Memory B cell (primary cell): ENCODE results near the gene SMOC2.

Experiments
- ATAC-seq: fragments of 150-1000 bp; cut with Tn5 transposase; 2 replicates; pipeline ENCODE4 v1.10.0; 2021; ENCODE audit warnings: low read depth, mild to moderate bottlenecking, moderate library complexity
- DNase-seq, 2 donors: peaks; one replicate each; pipeline ENCODE4 v3.0.0; 2022; ENCODE audit warnings: low spot score in 2 of 2
- H3K27ac Mint-ChIP-seq: one replicate; pipeline ENCODE4 v1.8.0; 2022; ENCODE audit warnings: mild to moderate bottlenecking, moderate library complexity, mixed read lengths
- H3K27me3 Mint-ChIP-seq: one replicate; pipeline ENCODE4 v1.8.0; 2022; ENCODE audit warnings: mixed read lengths
- H3K36me3 Mint-ChIP-seq: one replicate; pipeline ENCODE4 v1.8.0; 2022; ENCODE audit warnings: mild to moderate bottlenecking, mixed read lengths
- H3K4me1 Mint-ChIP-seq: one replicate; pipeline ENCODE4 v1.8.0; 2022; ENCODE audit warnings: mixed read lengths
- H3K4me3 Mint-ChIP-seq: one replicate; pipeline ENCODE4 v1.8.0; 2022; ENCODE audit warnings: mild to moderate bottlenecking, moderate library complexity, mixed read lengths
- H3K9me3 Mint-ChIP-seq: one replicate; pipeline ENCODE4 v1.8.0; 2022; ENCODE audit warnings: mixed read lengths

SMOC2 gene

GRCh38 chr6:168546151-168546550 is 105.2 kb downstream of the SMOC2 start:
- no peak for ATAC-seq
- peaks cover 2% of the 10 kb centered on the region for H3K27me3 Mint-ChIP-seq
- H3K36me3 Mint-ChIP-seq = no peaks in the 10 kb centered on the region
- no peak overlapping the region for H3K4me3 Mint-ChIP-seq
- no peak overlapping the region for H3K27ac Mint-ChIP-seq
- DNase-seq = no peak
- no peaks in the 10 kb centered on the region for H3K9me3 Mint-ChIP-seq
- H3K4me1 Mint-ChIP-seq = no peaks in the 10 kb centered on the region

DNA sequence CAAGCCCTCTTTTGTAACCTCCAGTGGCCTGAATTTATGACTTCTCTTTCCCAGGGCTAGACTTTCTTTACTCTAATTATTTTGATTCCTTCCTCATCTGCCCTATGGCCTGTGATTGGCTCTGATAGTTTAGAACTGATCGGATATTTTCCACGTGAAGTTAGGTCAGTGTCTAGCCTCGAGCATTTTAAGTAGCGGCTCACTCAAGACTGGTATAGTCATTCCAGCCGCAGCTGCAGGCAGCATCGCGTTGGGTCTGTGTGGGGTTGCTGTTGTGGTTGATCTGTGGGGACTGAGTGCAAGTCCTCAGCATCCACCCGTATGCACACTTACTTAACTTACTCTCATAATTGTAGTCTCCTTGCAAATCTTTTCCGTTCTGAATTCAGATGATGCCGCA is 105.7 kb downstream of the SMOC2 start:
- DNase-seq = no peak
- ATAC-seq = no peak

GRCh38 chr6:168550326-168550725 is 109.3 kb downstream of the SMOC2 start:
- DNase-seq (no peak), ATAC-seq (no peak)
- Mint-ChIP-seq H3K4me3 (no peak overlapping the region), H3K9me3 (peaks cover 2% of the 10 kb centered on the region), H3K4me1 (no peaks in the 10 kb centered on the region), H3K36me3 (no peaks in the 10 kb centered on the region), H3K27me3 (peaks cover 2% of the 10 kb centered on the region), H3K27ac (no peak overlapping the region)

More for the DNA sequence above, 105.7 kb downstream of the SMOC2 start:
- Mint-ChIP-seq H3K4me3 (no peak overlapping the region), H3K4me1 (no peaks in the 10 kb centered on the region), H3K36me3 (no peaks in the 10 kb centered on the region), H3K27me3 (peaks cover 2% of the 10 kb centered on the region), H3K9me3 (no peaks in the 10 kb centered on the region), H3K27ac (no peak overlapping the region)

- Mint-ChIP-seq H3K9me3 (peaks cover 2% of the 10 kb centered on the region), H3K27ac (no peak overlapping the region), H3K4me1 (no peaks in the 10 kb centered on the region), H3K36me3 (no peaks in the 10 kb centered on the region), H3K4me3 (no peak overlapping the region), H3K27me3 (no peaks in the 10 kb centered on the region)
- DNase-seq (no peak), ATAC-seq (no peak)
These were observed 113.5 kb downstream of the SMOC2 start for GRCh38 chr6:168554472-168554871.

DNA sequence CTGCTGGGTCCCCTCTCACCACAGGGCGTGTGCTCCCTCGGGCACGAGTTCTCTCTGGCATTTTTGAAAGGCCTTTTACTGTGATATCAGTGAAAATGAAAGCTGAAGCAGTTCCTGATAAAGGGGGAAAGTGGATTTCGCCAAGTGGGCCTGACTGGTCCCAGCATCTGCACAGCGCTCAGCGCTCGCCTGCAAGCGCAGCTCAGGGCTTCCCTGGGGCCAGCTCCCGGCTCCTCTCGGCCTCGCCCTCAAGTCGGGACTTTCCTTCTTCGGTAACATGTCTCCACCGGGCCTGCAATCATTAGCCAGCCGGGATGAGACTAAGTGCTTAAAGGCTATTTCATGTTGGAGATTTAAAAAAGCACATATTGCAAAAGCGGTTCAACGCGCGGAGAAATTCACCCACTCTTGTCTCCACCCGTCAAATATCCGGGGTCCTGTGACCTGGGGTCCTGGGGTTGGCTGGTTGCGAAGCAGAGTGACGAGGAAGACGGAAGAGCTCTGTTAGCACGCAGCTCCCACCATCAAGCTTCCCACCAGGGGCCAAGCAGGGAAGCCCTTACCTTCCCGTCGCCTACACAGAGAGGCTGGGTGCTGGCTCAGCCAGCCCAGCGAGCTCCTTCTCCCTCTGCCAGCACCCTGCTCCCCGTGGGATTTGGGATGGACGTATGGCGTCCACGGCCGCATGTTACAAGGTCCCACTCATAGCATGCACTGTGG is 114.1 kb downstream of the SMOC2 start:
- Mint-ChIP-seq H3K9me3 (peaks cover 2% of the 10 kb centered on the region), H3K4me1 (no peaks in the 10 kb centered on the region), H3K27ac (no peak overlapping the region), H3K36me3 (no peaks in the 10 kb centered on the region), H3K4me3 (no peak overlapping the region), H3K27me3 (no peaks in the 10 kb centered on the region)
- ATAC-seq (no peak), DNase-seq (no peak)

DNA sequence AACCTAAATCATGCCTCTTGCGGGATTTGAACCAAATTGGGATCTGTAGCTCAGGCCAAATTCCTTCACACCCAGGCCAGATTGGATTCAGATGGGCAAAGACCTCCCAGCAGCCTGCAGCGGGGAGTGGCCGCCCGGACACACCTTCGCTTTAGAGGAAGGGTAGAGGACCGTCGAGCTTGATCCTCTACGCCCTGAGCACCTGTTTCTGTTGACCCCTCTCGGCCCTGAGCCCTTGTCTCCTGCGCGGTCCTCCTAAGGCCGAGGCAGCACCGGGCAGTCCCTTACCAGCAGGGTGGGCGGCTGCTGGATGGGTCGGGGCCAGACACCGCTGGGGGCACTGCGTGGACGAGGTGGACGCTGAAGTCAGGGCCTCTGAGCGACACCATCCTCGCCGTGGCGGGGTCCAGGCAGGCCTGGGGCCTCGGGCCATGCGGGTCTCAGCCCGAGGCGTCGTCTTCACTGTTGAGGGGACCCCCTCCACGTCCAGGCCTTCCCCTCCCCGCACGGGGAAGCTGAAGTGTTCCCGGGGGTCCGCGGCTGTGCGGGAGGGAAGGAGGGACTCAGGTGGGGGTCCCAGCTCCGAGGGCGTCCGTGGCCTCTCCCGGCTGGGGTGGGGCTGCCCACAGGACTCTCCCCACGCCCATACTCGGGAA is 114.8 kb downstream of the SMOC2 start:
- H3K9me3 Mint-ChIP-seq = peaks cover 2% of the 10 kb centered on the region
- H3K4me1 Mint-ChIP-seq = no peaks in the 10 kb centered on the region
- no peaks in the 10 kb centered on the region for H3K27me3 Mint-ChIP-seq
- H3K36me3 Mint-ChIP-seq = no peaks in the 10 kb centered on the region
- DNase-seq (no peak), ATAC-seq (no peak)
- H3K4me3 Mint-ChIP-seq = no peak overlapping the region
- H3K27ac Mint-ChIP-seq = no peak overlapping the region

DNA sequence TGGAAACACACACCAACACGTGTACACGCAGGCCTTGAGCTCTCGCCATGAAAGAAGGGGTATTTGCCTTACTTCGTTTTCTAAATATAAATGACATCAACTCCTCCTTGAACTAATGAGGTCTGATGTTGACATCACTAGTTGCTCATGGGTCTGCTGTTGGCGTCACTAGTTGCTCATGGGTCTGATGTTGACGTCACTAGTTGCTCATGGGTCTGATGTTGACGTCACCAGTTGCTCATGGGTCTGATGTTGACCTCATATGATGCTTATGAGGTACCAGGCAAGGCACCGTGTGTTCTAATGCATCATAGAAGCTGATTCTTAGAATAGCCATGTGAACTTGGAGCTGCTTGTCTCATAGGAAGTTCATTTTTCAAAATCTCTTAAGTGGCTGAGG is 116.5 kb downstream of the SMOC2 start:
- peaks cover 2% of the 10 kb centered on the region for H3K9me3 Mint-ChIP-seq
- no peaks in the 10 kb centered on the region for H3K36me3 Mint-ChIP-seq
- no peak overlapping the region for H3K4me3 Mint-ChIP-seq
- ATAC-seq = no peak
- DNase-seq = no peak
- H3K4me1 Mint-ChIP-seq = no peaks in the 10 kb centered on the region
- no peaks in the 10 kb centered on the region for H3K27me3 Mint-ChIP-seq
- H3K27ac Mint-ChIP-seq = no peak overlapping the region

DNA sequence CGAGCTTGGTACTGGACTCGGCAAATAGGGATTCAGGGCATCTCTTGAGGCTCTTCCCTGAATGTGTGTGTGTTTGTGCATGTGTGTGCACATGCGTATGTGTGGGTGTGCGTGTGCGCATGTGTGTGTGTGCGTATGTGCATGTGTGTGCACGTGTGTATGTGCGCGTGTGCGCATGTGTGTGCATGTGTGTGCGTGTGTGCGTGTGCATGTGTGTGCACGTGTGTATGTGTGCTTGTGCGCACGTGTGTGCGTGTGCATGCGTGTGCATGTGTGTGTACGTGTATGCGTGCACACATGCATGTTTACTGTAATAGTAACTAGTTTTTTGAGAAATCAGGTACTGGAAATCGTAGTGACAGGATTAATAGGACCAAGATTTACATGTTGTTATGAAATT is 117.7 kb downstream of the SMOC2 start:
- Mint-ChIP-seq H3K9me3 (peaks cover under 1% of the 10 kb centered on the region), H3K27ac (no peak overlapping the region), H3K4me1 (no peaks in the 10 kb centered on the region), H3K36me3 (no peaks in the 10 kb centered on the region), H3K27me3 (no peaks in the 10 kb centered on the region), H3K4me3 (no peak overlapping the region)
- ATAC-seq (no peak), DNase-seq (no peak)

DNA sequence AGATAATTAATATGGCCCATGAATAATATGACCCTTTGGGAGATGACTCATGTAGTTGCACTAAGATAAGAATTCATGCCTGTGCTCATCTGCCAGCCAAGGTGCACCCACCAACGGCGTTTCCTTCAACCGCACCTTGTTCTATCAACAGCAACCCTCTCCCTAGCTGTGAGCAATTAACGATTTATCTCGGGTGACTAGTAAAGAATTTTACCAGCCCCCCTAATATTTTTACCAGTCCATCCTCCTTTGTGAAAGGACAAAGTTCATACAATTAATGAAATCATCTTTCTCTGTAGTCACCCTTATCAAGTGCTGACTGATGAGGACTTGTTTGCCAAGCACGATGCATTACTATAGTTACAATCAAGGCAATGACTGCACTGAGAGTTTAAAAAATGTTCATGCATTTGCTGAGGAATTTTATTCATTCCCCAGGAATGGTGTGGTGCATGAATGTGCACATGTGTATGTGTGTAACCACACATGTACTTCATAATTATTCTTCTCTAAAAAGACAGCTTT is 118.7 kb downstream of the SMOC2 start:
- Mint-ChIP-seq H3K9me3 (no peaks in the 10 kb centered on the region), H3K4me1 (no peaks in the 10 kb centered on the region), H3K27me3 (peaks cover 1% of the 10 kb centered on the region), H3K36me3 (no peaks in the 10 kb centered on the region), H3K4me3 (no peak overlapping the region), H3K27ac (no peak overlapping the region)
- DNase-seq = no peak
- no peak for ATAC-seq

- DNase-seq = no peak
- H3K4me3 Mint-ChIP-seq = no peak overlapping the region
- H3K27me3 Mint-ChIP-seq = peaks cover 1% of the 10 kb centered on the region
- H3K36me3 Mint-ChIP-seq = no peaks in the 10 kb centered on the region
- H3K9me3 Mint-ChIP-seq = no peaks in the 10 kb centered on the region
- H3K27ac Mint-ChIP-seq = no peak overlapping the region
- no peaks in the 10 kb centered on the region for H3K4me1 Mint-ChIP-seq
- ATAC-seq = no peak
These were observed 119.1 kb downstream of the SMOC2 start for GRCh38 chr6:168560126-168560525.

DNA sequence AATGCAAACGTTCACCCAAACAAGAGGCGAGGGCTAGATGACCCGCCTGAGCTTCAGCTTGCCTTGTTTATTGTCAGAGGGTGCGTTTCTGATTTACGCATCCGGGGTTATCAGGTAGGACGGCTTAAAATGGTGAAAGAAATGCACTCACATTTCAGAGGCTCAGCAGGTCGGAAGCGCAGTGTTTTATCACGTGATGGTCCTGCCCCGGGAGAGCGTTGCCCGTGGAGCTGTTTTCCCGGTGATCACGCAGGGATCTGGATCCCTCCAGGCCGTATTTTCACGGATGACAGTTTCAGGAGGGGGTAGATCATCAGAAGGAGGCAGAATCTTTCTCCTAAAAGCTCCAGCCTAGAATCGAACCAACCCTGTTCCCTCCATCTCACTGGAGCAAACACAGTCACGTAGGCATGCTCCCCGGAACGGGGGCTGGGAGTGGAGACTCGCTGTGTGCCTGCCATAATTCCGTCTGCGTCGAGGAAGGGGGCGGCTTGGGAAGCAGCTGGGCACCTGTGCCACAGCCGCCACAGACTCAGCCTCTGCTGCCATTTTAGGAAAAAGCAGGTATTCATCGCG is 121.7 kb downstream of the SMOC2 start:
- H3K9me3 Mint-ChIP-seq = peaks cover 2% of the 10 kb centered on the region
- no peaks in the 10 kb centered on the region for H3K36me3 Mint-ChIP-seq
- peaks cover 1% of the 10 kb centered on the region for H3K27me3 Mint-ChIP-seq
- DNase-seq = no peak
- H3K4me3 Mint-ChIP-seq = no peak overlapping the region
- no peaks in the 10 kb centered on the region for H3K4me1 Mint-ChIP-seq
- ATAC-seq = no peak
- H3K27ac Mint-ChIP-seq = no peak overlapping the region

DNA sequence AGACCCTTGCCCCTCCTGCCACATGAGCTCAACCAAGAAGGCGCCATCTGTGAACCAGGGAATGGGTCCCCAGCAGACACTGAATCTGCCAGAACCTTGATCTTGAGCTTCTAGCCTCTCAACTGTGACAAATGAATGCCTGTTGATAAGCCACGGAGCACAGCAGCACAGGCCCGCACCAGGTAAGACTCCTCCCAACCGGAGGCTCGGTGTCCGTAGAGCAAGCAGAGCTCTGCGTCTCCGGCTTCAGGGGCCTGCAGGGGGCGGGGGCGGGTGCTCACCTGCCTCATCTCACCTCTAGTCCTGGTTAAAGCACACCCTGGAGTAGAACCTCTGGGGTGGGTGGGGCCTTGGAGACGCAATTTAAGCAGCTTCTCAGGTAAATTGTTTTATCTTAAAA is 122.7 kb downstream of the SMOC2 start:
- Mint-ChIP-seq H3K9me3 (peaks cover 2% of the 10 kb centered on the region), H3K27ac (no peak overlapping the region), H3K27me3 (peaks cover 1% of the 10 kb centered on the region), H3K4me1 (no peaks in the 10 kb centered on the region), H3K36me3 (no peaks in the 10 kb centered on the region), H3K4me3 (no peak overlapping the region)
- no peak for ATAC-seq
- DNase-seq = no peak

GRCh38 chr6:168565112-168565511 is 124.1 kb downstream of the SMOC2 start:
- no peak overlapping the region for H3K27ac Mint-ChIP-seq
- no peaks in the 10 kb centered on the region for H3K36me3 Mint-ChIP-seq
- no peak for DNase-seq
- H3K27me3 Mint-ChIP-seq = peaks cover 1% of the 10 kb centered on the region
- peaks cover 2% of the 10 kb centered on the region for H3K9me3 Mint-ChIP-seq
- H3K4me3 Mint-ChIP-seq = no peak overlapping the region
- no peaks in the 10 kb centered on the region for H3K4me1 Mint-ChIP-seq
- no peak for ATAC-seq

DNA sequence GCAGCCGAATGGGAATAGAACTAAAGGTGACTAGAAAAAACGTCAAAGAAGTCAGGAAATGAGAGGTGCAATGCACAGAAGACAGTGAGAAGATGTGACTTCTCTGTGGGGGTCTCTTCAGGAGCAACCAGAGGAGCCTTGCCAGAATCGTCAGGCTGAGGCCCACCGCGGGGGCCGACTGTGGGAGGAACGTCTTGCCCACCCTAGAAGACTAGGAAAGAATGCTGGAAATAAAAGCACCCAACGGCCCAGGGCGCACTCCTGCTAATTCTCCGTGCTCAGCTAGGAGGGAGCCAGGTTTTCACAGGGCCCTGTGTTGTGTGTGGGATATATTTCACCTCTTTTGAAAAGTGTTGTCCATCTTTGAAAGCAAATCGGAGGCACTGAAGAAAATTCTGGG is 129.2 kb downstream of the SMOC2 start:
- Mint-ChIP-seq H3K4me3 (no peak overlapping the region), H3K4me1 (no peaks in the 10 kb centered on the region), H3K27ac (no peak overlapping the region), H3K27me3 (no peaks in the 10 kb centered on the region), H3K36me3 (no peaks in the 10 kb centered on the region), H3K9me3 (peaks cover 1% of the 10 kb centered on the region)
- DNase-seq (no peak), ATAC-seq (no peak)
